ENCODE measurements around the gene ZNF292. TPM values are rescaled to one million over a fixed set of nuclear protein-coding genes. Genes with fewer than 3 reads are reported as not detected.
"Not testable (repeated sequence)": the region's sequence is repeated elsewhere in the genome, so short reads cannot be mapped to it uniquely, and the experiment has no call there.

Gene ZNF292
- total RNA-seq, 4 donors from 2014 or later: 35.5 to 48.3 (median 43.9) TPM

- WGBS, 2 donors: 90 to 92% methylated on average over 3 of the region's 3 CpGs
- Histone ChIP-seq H3K9me3 (no peaks in the 10 kb centered on the region), H3K4me3 (no peak overlapping the region), H3K27me3 (no peaks in the 10 kb centered on the region), H3K4me1 (no peaks in the 10 kb centered on the region), H3K27ac (no peak overlapping the region), H3K36me3 (no peaks in the 10 kb centered on the region)
- no peak for TF ChIP-seq POLR2A (IDR thresholded peaks at IDR 0.05)
- no peak for TF ChIP-seq CTCF (IDR thresholded peaks at IDR 0.05)
- TF ChIP-seq EP300 (IDR thresholded peaks at IDR 0.05): no peak
- DNase-seq (ENCODE audit: low spot score in 2 of 2): no peak
Measured at GRCh38 chr6:87289571-87289970, 134.2 kb downstream of the ZNF292 start.

DNA sequence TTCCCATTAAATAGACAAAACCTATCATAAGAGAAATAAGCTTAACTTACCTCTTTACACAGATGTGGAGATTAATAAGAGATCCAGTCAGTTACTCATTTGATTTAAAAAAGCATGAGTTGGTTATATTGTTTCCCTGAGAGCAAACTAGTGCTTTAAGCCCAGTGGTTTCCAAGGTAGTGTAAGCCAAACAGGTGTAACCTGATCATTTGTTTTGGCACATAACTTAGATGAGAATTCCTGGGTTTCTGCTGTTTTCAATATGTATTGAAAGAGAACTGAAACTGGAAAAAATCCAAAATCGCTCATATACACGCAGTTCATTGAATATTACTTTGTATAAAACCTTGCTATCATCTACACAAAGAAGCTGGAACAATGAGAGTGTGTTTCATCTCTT lies 136.5 kb downstream of the ZNF292 start:
- H3K36me3 ChIP-seq: no peaks in the 10 kb centered on the region
- TF ChIP-seq EP300 (IDR thresholded peaks at IDR 0.05) (no peak), CTCF (IDR thresholded peaks at IDR 0.05) (no peak), POLR2A (IDR thresholded peaks at IDR 0.05) (no peak)
- no peaks in the 10 kb centered on the region for H3K27me3 ChIP-seq
- no peaks in the 10 kb centered on the region for H3K9me3 ChIP-seq
- H3K27ac ChIP-seq: no peak overlapping the region
- no peak overlapping the region for H3K4me3 ChIP-seq
- H3K4me1 ChIP-seq: no peaks in the 10 kb centered on the region
- no peak for DNase-seq (ENCODE audit: low spot score in 2 of 2)
- 52 to 76% methylated on average over 2 of the region's 2 CpGs for WGBS, 2 donors

- H3K4me1 ChIP-seq: no peaks in the 10 kb centered on the region
- H3K36me3 ChIP-seq: no peaks in the 10 kb centered on the region
- no peak for TF ChIP-seq EP300 (IDR thresholded peaks at IDR 0.05)
- no peak for TF ChIP-seq POLR2A (IDR thresholded peaks at IDR 0.05)
- TF ChIP-seq CTCF (IDR thresholded peaks at IDR 0.05): no peak
- no peaks in the 10 kb centered on the region for H3K27me3 ChIP-seq
- no peak overlapping the region for H3K27ac ChIP-seq
- DNase-seq (ENCODE audit: low spot score in 2 of 2): no peak
- no peak overlapping the region for H3K4me3 ChIP-seq
- whole genome bisulfite sequencing, 2 donors: 88% methylated on average over 4 of the region's 4 CpGs
- H3K9me3 ChIP-seq: no peaks in the 10 kb centered on the region
Measured at GRCh38 chr6:87293526-87293925, 138.2 kb downstream of the ZNF292 start.

DNA sequence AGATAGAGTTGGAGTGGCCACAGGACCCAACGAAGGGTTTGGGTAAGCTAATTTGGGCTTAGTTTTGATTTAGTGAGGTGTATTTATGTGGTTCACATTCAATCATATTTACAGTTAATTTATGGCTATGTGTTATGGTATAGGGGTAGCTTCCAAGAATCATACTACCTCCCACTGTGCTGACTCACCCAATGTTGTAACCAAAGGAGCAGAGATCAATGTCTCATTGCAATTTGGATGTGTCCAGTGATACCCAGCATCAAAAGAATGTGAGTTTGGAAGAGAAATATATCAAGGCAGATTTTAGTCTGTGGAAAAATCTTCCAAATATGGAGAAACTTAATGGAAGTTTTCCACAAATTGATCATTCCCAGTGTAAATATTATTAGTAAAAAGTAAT lies 141.8 kb downstream of the ZNF292 start:
- 52 to 73% methylated on average over 1 of the region's 1 CpG for WGBS, 2 donors
- TF ChIP-seq EP300 (IDR thresholded peaks at IDR 0.05): no peak
- TF ChIP-seq POLR2A (IDR thresholded peaks at IDR 0.05): no peak
- TF ChIP-seq CTCF (IDR thresholded peaks at IDR 0.05): no peak
- Histone ChIP-seq H3K9me3 (peaks cover 0 to 17% (median 0%) of the 10 kb centered on the region in 4 donors), H3K4me1 (no peaks in the 10 kb centered on the region), H3K27me3 (no peaks in the 10 kb centered on the region), H3K36me3 (no peaks in the 10 kb centered on the region), H3K27ac (no peak overlapping the region), H3K4me3 (no peak overlapping the region)
- DNase-seq (ENCODE audit: low spot score in 2 of 2): no peak

DNA sequence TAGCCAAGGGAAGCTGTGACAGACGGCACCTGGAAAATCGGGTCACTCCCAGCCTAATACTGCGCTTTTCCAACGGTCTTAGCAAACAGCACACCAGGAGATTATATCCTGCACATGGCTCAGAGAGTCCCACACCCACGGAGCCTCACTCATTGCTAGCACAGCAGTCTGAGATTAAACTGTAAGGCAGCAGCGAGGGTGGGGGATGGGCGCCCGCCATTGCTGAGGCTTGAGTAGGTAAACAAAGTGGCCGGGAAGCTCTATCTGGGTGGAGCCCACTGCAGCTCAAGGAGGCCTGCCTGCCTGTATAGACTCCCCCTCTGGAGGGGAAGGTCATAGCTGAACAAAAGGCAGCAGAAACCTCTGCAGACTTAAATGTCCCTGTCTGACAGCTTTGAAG lies 145.9 kb downstream of the ZNF292 start:
- H3K27ac ChIP-seq; DNase-seq (ENCODE audit: low spot score in 2 of 2); H3K36me3 ChIP-seq; H3K27me3 ChIP-seq; H3K4me3 ChIP-seq; H3K4me1 ChIP-seq: not testable (repeated sequence)
- H3K9me3 ChIP-seq: peaks cover 0 to 30% (median 0%) of the 10 kb centered on the region in 4 donors
- 87 to 93% methylated on average over 9 of the region's 9 CpGs for WGBS, 2 donors

GRCh38 chr6:87308970-87309369 lies 153.6 kb downstream of the ZNF292 start:
- WGBS, 2 donors: 79 to 90% methylated on average over 4 of the region's 4 CpGs
- no peak for TF ChIP-seq POLR2A (IDR thresholded peaks at IDR 0.05)
- TF ChIP-seq CTCF (IDR thresholded peaks at IDR 0.05): no peak
- no peak for TF ChIP-seq EP300 (IDR thresholded peaks at IDR 0.05)
- Histone ChIP-seq H3K27ac (no peak overlapping the region), H3K9me3 (peaks cover 0 to 5% (median 0%) of the 10 kb centered on the region in 4 donors), H3K36me3 (no peaks in the 10 kb centered on the region), H3K4me1 (no peaks in the 10 kb centered on the region), H3K27me3 (no peaks in the 10 kb centered on the region), H3K4me3 (no peak overlapping the region)
- DNase-seq (ENCODE audit: low spot score in 2 of 2): no peak

All from tibial nerve (tissue), 4 donors.